ENCODE results near the gene DEPDC7.
"Not testable (repeated sequence)": the region's sequence is repeated elsewhere in the genome, so short reads cannot be mapped to it uniquely, and the experiment has no call there.

The DEPDC7 gene

GRCh38 chr11:33015621-33016551 lies at the start of gene DEPDC7:
Gene DEPDC7, plus strand, starts transcription at chr11:33015878. Its CDS starts 78 bp downstream, at chr11:33015956.
- no peak for TF ChIP-seq CTCF (IDR thresholded peaks at IDR 0.05; ENCODE audit: low read depth, low read length)
- H3K4me3 ChIP-seq (ENCODE audit: low read depth, low read length), result peak within 1 kb of the TSS; percentile 66

- TF ChIP-seq CTCF (IDR thresholded peaks at IDR 0.05; ENCODE audit: low read depth, low read length), result no peak
- no peak overlapping the region for H3K4me3 ChIP-seq (ENCODE audit: low read depth, low read length)
Measured at GRCh38 chr11:32968541-32968940, 47.1 kb upstream of the DEPDC7 start.

- not testable (repeated sequence) for H3K4me3 ChIP-seq (ENCODE audit: low read depth, low read length)
Measured at GRCh38 chr11:32972233-32972632, 43.4 kb upstream of the DEPDC7 start.

- H3K4me3 ChIP-seq (ENCODE audit: low read depth, low read length), result no peak overlapping the region
- TF ChIP-seq CTCF (IDR thresholded peaks at IDR 0.05; ENCODE audit: low read depth, low read length), result no peak
Measured at GRCh38 chr11:32972781-32973180, 42.9 kb upstream of the DEPDC7 start.

GRCh38 chr11:32982626-32983025 lies 33.1 kb upstream of the DEPDC7 start:
- no peak overlapping the region for H3K4me3 ChIP-seq (ENCODE audit: low read depth, low read length)
- no peak for TF ChIP-seq CTCF (IDR thresholded peaks at IDR 0.05; ENCODE audit: low read depth, low read length)

GRCh38 chr11:32983506-32983905 lies 32.2 kb upstream of the DEPDC7 start:
- no peak overlapping the region for H3K4me3 ChIP-seq (ENCODE audit: low read depth, low read length)
- TF ChIP-seq CTCF (IDR thresholded peaks at IDR 0.05; ENCODE audit: low read depth, low read length), result no peak

GRCh38 chr11:32985600-32985999 lies 30.1 kb upstream of the DEPDC7 start:
- TF ChIP-seq CTCF (IDR thresholded peaks at IDR 0.05; ENCODE audit: low read depth, low read length), result no peak
- H3K4me3 ChIP-seq (ENCODE audit: low read depth, low read length), result no peak overlapping the region

All from WI38 (cell line).